ENCODE results near the gene CDA.

The CDA gene

DNA sequence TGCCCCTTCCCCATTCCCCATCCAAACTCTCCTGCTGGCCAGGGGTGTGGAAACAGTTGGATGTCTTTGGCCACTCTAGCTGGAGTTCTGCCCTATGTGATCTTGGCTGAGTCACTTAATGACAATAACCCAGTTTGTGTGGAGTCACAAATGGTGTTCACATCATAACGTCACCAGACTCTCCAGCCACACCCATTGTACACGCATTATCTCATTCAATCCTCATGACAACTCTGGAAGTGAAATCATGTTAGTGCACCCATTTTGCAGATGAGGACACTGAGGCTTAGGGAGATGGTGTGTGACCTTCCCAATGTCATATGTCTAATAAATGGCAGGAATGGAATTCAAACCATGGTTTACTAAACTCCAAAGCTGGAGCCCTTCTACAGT is 1.2 kb upstream of the CDA start:
- H3K36me3 ChIP-seq (ENCODE audit: control insufficient read depth, insufficient read depth, low read length): no peaks in the 10 kb centered on the region
- no peak overlapping the region for H3K4me3 ChIP-seq (ENCODE audit: extremely low read depth, insufficient read depth, low read length, poor library complexity, severe bottlenecking)
- WGBS, 2 experiments (ENCODE audit: insufficient coverage in 2 of 2): no CpG with 5 or more reads among the region's 2 CpGs
- no peak overlapping the region for H3K27ac ChIP-seq (ENCODE audit: low read depth, low read length, severe bottlenecking)
- H3K9me3 ChIP-seq (ENCODE audit: control insufficient read depth, low read length): no peaks in the 10 kb centered on the region
- H3K4me1 ChIP-seq (ENCODE audit: control insufficient read depth, insufficient read depth, low read length, poor library complexity, severe bottlenecking): peaks cover 6% of the 10 kb centered on the region

DNA sequence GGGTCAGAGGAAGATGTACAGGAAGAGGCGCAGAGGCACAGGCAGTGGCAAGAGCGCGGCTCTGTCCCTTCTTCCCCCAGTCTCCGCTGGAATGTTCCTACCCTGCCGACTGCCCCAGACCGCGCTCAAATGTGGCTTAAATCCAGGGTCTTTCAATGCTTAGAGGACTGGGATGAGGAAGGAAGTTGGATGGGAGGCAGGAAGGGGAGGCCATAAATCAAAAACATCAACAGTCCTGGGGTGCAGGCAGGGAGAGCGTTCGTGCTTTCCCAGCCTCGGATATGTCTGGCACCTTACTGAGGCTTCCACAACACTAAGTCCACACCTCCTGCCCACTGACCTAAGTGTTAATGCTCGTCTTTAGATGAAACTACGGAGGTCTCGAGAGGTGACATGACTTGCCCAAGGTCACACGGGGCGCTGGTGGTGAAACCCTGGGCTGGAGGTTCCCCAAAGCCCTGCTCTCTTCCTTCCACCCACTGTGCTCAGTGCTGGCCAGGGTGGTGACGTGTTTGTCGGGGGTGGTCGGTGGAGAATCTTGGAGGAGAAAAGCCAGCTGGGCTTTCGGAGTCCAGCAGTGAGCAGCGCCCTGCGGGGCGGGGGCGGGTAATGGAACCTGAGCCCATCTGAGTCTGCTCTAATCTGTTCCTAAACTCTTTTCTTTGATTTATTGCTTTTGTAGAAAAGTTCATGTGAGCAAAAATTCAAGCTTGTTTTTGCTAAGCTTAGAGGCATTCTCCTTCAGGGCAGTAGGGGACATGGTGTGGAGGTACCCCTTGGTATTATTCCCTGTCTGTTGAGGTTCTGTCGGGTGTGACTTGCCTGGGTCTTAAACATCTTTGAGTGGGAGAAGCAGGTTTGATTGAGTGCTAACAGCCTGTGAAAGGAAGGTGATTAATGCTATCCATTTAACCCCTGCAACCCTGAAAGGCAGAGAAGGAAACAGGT is 708 bp downstream of the CDA start:
- Histone ChIP-seq H3K9me3 (ENCODE audit: control insufficient read depth, low read length) (no peaks in the 10 kb centered on the region), H3K4me1 (ENCODE audit: control insufficient read depth, insufficient read depth, low read length, poor library complexity, severe bottlenecking) (peaks cover 6% of the 10 kb centered on the region), H3K4me3 (ENCODE audit: extremely low read depth, insufficient read depth, low read length, poor library complexity, severe bottlenecking) (no peak overlapping the region), H3K27ac (ENCODE audit: low read depth, low read length, severe bottlenecking) (no peak overlapping the region), H3K36me3 (ENCODE audit: control insufficient read depth, insufficient read depth, low read length) (no peaks in the 10 kb centered on the region)
- 40 to 47% methylated on average over 9 of the region's 24 CpGs for WGBS, 2 experiments (ENCODE audit: insufficient coverage in 2 of 2)

DNA sequence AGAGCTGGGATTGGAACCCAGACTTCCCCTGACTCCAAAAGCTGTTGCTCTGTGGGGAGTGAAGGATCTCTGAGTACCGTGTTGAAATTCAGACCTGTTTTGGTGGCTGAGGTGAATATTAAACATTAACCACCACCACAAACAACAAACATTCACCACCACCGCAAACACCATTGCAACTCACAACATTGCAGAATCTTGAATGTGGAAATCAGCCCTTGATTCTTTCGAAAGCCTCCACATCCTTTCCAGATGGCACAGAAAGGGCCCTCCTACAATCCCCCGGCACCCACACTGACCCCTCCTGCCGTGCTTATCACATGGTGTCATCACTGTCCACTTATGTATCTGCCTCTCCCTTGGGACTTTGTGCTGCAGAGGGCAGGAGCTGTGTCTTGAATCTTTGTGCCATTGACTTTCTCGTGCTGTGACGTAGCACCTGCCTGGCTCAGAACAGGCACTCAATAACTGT is 1.4 kb downstream of the CDA start:
- Histone ChIP-seq H3K4me3 (ENCODE audit: extremely low read depth, insufficient read depth, low read length, poor library complexity, severe bottlenecking) (no peak overlapping the region), H3K27ac (ENCODE audit: low read depth, low read length, severe bottlenecking) (no peak overlapping the region), H3K4me1 (ENCODE audit: control insufficient read depth, insufficient read depth, low read length, poor library complexity, severe bottlenecking) (peaks cover 6% of the 10 kb centered on the region), H3K36me3 (ENCODE audit: control insufficient read depth, insufficient read depth, low read length) (no peaks in the 10 kb centered on the region), H3K9me3 (ENCODE audit: control insufficient read depth, low read length) (no peaks in the 10 kb centered on the region)
- WGBS, 2 experiments (ENCODE audit: insufficient coverage in 2 of 2): 72 to 94% methylated on average over 4 to 5 of the region's 7 CpGs

DNA sequence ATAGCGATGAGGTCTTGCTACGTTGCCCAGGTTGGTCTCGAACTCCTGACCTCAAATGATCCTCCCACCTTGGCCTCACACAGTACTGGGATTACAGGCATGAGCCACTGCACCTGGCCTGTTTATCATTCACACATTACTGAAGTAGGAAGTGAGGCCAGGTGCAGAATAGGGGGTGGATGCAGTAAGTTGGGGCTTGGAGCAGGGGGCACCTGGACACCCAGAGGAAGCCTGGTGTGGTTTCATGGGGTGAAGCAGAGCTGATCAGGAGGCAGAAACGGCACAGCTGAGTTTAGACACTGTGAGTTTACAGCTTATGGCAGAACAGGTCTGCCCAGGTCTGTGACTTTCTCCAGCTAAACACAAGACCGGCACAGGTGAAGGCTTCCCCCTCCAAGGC is 4.9 kb downstream of the CDA start:
- no peak overlapping the region for H3K27ac ChIP-seq (ENCODE audit: low read depth, low read length, severe bottlenecking)
- H3K36me3 ChIP-seq (ENCODE audit: control insufficient read depth, insufficient read depth, low read length): no peaks in the 10 kb centered on the region
- no peak overlapping the region for H3K4me3 ChIP-seq (ENCODE audit: extremely low read depth, insufficient read depth, low read length, poor library complexity, severe bottlenecking)
- H3K9me3 ChIP-seq (ENCODE audit: control insufficient read depth, low read length): no peaks in the 10 kb centered on the region
- WGBS, 2 experiments (ENCODE audit: insufficient coverage in 2 of 2): 92 to 94% methylated on average over 4 to 5 of the region's 5 CpGs
- peaks cover 6% of the 10 kb centered on the region for H3K4me1 ChIP-seq (ENCODE audit: control insufficient read depth, insufficient read depth, low read length, poor library complexity, severe bottlenecking)

DNA sequence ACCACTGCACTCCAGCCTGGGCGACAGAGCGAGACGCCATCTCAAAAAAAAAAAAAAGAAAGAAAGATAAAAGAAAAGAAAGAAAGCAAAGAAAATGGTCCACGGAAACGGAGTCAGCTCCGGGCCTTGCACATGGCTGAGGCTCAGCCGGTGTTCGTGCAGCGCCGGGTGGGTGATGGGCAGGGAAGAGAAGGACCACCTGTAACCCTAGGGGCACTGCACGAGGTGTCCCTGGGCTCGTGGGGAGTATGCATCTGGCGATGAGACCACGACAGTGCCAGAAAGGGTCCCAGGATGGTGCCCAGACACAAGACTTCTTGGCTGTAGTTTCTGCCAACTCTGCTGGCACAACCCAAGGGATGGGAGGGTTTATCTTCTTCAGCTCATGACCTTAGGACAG is 5.8 kb downstream of the CDA start:
- 90 to 91% methylated on average over 11 to 14 of the region's 14 CpGs for WGBS, 2 experiments (ENCODE audit: insufficient coverage in 2 of 2)
- no peaks in the 10 kb centered on the region for H3K36me3 ChIP-seq (ENCODE audit: control insufficient read depth, insufficient read depth, low read length)
- H3K4me3 ChIP-seq (ENCODE audit: extremely low read depth, insufficient read depth, low read length, poor library complexity, severe bottlenecking): no peak overlapping the region
- H3K27ac ChIP-seq (ENCODE audit: low read depth, low read length, severe bottlenecking): no peak overlapping the region
- H3K4me1 ChIP-seq (ENCODE audit: control insufficient read depth, insufficient read depth, low read length, poor library complexity, severe bottlenecking): peaks cover 5% of the 10 kb centered on the region
- no peaks in the 10 kb centered on the region for H3K9me3 ChIP-seq (ENCODE audit: control insufficient read depth, low read length)

DNA sequence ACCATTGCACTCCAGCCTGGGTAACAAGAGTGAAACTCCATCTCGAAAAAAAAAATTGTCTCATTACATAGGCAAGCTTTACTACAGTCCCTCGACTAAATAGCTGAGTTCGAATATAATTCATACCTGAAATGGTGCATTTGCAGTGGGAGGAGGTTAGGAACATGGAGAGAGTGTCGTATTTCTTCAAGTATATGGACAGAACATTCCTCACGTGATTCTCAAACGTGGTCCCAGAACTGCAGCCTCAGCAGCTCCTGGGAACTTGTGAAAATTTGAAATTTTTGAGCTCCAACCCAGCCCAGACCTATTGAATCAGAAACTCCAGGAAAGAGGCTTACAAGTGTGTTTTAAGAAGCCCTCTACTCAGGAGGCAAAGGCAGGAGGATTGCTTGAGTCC is 7.2 kb downstream of the CDA start:
- Histone ChIP-seq H3K4me1 (ENCODE audit: control insufficient read depth, insufficient read depth, low read length, poor library complexity, severe bottlenecking) (no peaks in the 10 kb centered on the region), H3K27ac (ENCODE audit: low read depth, low read length, severe bottlenecking) (no peak overlapping the region), H3K9me3 (ENCODE audit: control insufficient read depth, low read length) (no peaks in the 10 kb centered on the region), H3K36me3 (ENCODE audit: control insufficient read depth, insufficient read depth, low read length) (no peaks in the 10 kb centered on the region), H3K4me3 (ENCODE audit: extremely low read depth, insufficient read depth, low read length, poor library complexity, severe bottlenecking) (no peak overlapping the region)
- 67 to 72% methylated on average over 4 to 5 of the region's 6 CpGs for WGBS, 2 experiments (ENCODE audit: insufficient coverage in 2 of 2)

DNA sequence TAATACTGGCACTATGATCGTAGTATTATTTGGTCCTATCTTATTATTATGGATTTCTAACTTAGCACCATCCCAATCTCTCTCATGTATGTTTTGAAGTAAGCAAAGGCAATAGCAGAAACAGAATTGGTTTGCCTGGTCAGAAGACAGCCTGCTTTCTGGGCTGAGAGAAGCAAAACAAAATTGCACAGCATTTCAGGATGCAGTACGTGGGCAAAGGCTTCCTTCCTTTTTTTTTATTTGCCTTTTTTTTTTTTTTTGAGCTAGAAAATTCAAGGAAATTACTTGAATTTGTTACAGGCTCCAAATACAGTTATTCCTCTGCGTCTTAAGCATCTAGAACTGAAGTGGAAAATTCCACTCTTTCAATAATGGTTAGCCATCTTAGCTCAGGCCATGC is 8.8 kb downstream of the CDA start:
- Histone ChIP-seq H3K27ac (ENCODE audit: low read depth, low read length, severe bottlenecking) (no peak overlapping the region), H3K9me3 (ENCODE audit: control insufficient read depth, low read length) (no peaks in the 10 kb centered on the region), H3K4me1 (ENCODE audit: control insufficient read depth, insufficient read depth, low read length, poor library complexity, severe bottlenecking) (no peaks in the 10 kb centered on the region), H3K4me3 (ENCODE audit: extremely low read depth, insufficient read depth, low read length, poor library complexity, severe bottlenecking) (no peak overlapping the region), H3K36me3 (ENCODE audit: control insufficient read depth, insufficient read depth, low read length) (no peaks in the 10 kb centered on the region)
- 90% methylated on average over 1 of the region's 3 CpGs; no CpG with 5 or more reads in 1 of the 2 experiments for WGBS, 2 experiments (ENCODE audit: insufficient coverage in 2 of 2)

DNA sequence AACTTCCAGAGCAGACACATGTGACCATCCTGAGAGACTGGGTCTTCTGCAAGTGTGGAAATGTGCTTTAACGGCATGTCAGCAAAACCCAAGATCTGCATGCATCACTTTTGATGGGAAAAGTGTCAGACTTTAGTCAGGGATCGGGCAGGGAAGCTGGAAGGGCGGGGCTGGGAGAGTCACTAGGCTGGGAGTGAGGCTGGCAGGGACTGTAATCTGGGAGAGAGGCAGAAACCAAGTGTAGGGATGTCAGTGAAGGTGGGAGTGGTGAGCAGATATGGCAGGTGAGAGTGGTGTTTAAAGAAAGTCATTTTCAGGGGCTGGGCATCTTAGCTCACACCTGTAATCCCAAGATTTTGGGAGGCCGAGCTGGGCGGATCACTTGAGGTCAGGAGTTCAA is 11.3 kb downstream of the CDA start:
- Histone ChIP-seq H3K9me3 (ENCODE audit: control insufficient read depth, low read length) (no peaks in the 10 kb centered on the region), H3K27ac (ENCODE audit: low read depth, low read length, severe bottlenecking) (no peak overlapping the region), H3K4me3 (ENCODE audit: extremely low read depth, insufficient read depth, low read length, poor library complexity, severe bottlenecking) (no peak overlapping the region), H3K4me1 (ENCODE audit: control insufficient read depth, insufficient read depth, low read length, poor library complexity, severe bottlenecking) (peaks cover 15% of the 10 kb centered on the region), H3K36me3 (ENCODE audit: control insufficient read depth, insufficient read depth, low read length) (no peaks in the 10 kb centered on the region)
- 89 to 91% methylated on average over 5 of the region's 5 CpGs for WGBS, 2 experiments (ENCODE audit: insufficient coverage in 2 of 2)

DNA sequence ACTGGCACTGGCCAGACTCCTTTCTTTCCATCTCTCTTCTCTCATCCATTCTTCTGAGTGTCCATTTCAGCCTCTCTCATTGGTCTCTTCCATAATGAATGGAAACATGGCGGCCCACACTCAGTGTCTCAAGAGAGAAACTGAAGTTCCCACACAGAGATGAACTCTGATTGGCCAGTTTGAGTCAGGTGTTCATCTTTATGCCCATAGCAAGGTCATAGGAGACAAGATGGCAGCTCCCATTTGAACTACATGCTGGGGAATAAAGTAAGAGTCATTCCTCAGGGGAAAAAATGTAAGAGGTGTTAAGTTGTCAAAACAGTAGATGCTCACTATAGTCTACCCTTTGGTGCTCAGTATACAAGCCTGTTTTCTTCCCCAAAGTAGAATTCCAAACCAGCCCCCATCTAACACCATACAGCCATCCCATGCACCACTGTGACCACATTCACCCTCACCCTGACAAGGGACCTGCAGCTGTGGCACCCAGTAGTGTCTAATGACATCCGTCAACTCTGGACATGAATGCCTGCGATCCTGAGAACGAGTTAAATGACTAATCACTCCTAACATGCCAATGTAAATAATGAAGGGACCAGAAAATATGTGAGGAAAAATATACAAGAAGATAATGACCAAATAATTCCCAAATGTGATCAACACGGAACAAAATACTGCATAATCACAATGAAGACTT is 12.4 kb downstream of the CDA start:
- H3K27ac ChIP-seq (ENCODE audit: low read depth, low read length, severe bottlenecking): no peak overlapping the region
- no peaks in the 10 kb centered on the region for H3K9me3 ChIP-seq (ENCODE audit: control insufficient read depth, low read length)
- WGBS, 2 experiments (ENCODE audit: insufficient coverage in 2 of 2): 89 to 100% methylated on average over 1 of the region's 5 CpGs
- peaks cover 15% of the 10 kb centered on the region for H3K4me1 ChIP-seq (ENCODE audit: control insufficient read depth, insufficient read depth, low read length, poor library complexity, severe bottlenecking)
- H3K4me3 ChIP-seq (ENCODE audit: extremely low read depth, insufficient read depth, low read length, poor library complexity, severe bottlenecking): no peak overlapping the region
- no peaks in the 10 kb centered on the region for H3K36me3 ChIP-seq (ENCODE audit: control insufficient read depth, insufficient read depth, low read length)

DNA sequence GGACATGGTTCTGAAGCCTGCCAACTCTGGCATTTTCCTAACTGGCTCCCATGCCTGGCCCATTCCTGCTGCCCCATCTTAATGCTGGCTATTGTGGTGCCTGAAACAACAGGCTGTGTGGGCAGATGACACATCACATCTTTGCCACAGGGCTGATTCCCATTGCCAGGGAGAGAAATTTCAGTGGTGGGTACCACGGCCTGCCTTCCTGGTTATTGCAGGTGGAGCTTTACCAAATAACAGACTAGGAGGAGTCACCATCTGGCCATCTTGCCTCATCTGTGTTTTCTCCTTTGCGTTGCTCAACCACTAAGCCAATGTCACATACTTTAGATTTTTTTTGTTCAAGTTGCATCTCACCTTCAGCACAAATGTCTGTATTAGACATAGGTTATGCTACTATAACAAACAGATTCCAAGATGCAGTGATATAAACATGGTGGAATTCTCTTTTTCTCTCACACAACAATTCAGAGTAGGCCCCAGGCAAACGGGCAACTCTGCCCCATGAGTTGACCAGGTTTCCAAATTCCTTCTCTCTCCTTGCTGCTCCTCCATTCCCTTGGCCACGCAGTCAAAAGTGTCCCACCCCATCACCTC is 14.1 kb downstream of the CDA start:
- Histone ChIP-seq H3K36me3 (ENCODE audit: control insufficient read depth, insufficient read depth, low read length) (no peaks in the 10 kb centered on the region), H3K9me3 (ENCODE audit: control insufficient read depth, low read length) (no peaks in the 10 kb centered on the region), H3K4me1 (ENCODE audit: control insufficient read depth, insufficient read depth, low read length, poor library complexity, severe bottlenecking) (peaks cover 15% of the 10 kb centered on the region), H3K27ac (ENCODE audit: low read depth, low read length, severe bottlenecking) (no peak overlapping the region), H3K4me3 (ENCODE audit: extremely low read depth, insufficient read depth, low read length, poor library complexity, severe bottlenecking) (no peak overlapping the region)
- WGBS, 2 experiments (ENCODE audit: insufficient coverage in 2 of 2): 97 to 100% methylated on average over 2 to 3 of the region's 4 CpGs

Data from mesodermal cell (in vitro differentiated cells).